Fibroblast of mammary gland (primary cell): ENCODE measurements around the gene NDUFS7.

Source experiments
- DNase-seq: peaks from one replicate; pipeline ENCODE4 v3.0.0-alpha.2; 2010; ENCODE audit warnings: low read depth
- H3K4me3 ChIP-seq: 2 replicates; pipeline ENCODE4 v1.5.1; 2011; ENCODE audit warnings: low read depth, mild to moderate bottlenecking, low read length, moderate library complexity; ENCODE audit not compliant: control insufficient read depth
- CTCF ChIP-seq: conservative IDR thresholded peaks from 2 replicates; pipeline ENCODE4 v1.5.1; 2011; ENCODE audit warnings: low read depth, low read length, inconsistent platforms; ENCODE audit not compliant: control insufficient read depth, insufficient read depth

NDUFS7 gene

DNA sequence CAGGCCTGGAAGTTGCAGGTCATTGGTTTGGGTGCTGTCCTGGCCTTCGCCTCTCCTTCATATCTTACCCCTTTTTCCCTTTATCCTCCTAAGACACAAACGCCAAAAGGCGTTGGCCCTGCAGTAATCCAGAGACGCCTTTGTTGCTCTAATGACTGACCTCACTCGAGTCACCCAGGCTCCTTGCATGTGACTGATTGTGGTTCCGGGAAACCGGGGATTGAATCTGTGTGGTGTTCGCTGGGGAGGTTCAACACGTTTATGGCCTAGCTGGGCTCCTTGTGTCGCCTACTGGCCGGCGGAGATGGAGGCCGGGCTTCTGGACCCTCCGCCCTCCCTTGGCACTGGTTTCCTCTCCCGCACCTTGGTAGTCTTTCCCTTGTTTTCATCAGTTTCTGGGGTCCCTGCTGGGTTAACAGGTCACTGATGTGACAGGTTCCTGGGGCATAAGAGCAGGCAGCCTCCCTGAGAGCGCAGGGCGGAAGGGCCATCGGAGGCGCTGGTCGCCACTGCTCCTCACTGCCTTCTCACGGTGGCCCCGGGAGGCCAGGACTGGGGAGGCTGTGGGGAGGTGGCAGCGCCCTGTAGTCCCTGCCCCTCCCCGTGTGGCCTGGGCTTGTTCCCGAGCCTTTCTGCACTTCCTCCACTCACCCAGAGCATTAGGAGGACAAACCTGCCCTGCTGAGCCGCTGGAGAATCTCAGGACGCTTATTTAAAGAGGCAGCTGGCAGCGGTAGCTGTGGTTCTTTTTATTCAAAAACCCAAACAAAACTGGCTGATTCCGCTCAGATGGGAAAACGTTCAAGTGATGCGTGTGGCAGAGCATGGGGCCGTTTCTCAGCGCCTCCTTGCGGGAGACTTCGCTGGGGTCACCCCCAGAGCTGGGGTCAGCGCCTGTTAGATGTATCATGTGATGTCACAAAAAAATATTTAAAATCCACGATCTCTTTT, 18.1 kb upstream of the NDUFS7 start:
- H3K4me3 ChIP-seq, result no peak overlapping the region
- TF ChIP-seq CTCF, result no peak
- DNase-seq, result no peak

DNA sequence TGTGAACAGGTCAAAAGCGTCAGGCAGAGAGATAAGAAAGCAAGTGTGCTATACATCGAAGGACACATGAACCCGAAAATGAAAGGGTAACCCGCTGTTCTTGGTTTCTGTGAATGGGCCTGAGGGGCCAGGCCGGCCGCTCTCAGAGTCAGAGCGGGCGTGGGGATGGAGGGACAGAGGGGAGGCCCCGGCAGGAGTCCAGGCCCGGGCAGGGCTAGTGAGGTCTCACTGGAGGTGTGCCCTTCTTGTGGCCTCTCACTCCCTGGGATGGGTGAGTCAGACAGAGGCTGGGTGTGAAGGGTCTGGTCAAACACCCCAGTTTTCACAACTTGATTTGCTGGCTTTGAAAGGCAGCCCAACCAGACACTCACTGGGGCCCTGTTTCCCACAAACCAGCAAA, 17.4 kb upstream of the NDUFS7 start:
- TF ChIP-seq CTCF, result no peak
- H3K4me3 ChIP-seq, result no peak overlapping the region
- no peak for DNase-seq

- TF ChIP-seq CTCF, result no peak
- no peak for DNase-seq
- H3K4me3 ChIP-seq, result no peak overlapping the region
These were observed 16.5 kb upstream of the NDUFS7 start for GRCh38 chr19:1366899-1367870.

- TF ChIP-seq CTCF, result no peak
- DNase-seq, result no peak
These were observed 14.4 kb upstream of the NDUFS7 start for GRCh38 chr19:1369214-1369805.

DNA sequence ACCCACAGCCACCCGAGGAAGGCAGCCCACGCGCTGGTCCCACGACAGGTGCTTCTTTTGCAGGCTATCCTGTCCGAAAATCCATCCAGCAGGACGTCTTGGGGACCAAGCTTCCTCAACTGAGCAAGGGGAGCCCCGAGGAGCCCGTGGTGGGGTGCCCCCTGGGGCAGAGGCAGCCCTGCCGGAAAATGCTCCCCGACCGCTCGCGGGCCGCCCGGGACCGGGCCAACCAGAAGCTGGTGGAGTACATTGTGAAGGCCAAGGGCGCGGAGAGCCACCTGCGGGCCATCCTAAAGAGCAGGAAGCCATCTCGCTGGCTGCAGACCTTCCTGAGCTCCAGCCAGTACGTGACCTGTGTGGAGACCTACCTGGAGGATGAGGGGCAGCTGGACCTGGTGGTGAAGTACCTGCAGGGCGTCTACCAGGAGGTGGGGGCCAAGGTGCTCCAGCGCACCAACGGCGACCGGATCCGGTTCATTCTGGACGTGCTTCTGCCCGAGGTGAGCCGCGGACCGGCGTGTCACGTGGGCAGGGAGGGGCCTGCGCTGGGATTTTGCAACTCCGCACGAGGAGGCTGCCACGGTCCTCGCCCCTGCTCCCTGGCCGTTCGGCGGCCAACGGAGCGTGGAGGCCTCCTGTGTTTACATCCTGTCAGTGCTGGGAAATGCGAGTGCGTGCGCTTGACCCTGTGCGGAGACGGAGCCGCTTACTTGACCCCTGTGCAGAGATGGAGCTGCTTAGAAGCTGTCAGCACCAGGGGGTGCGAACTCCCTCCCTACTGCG, 12.9 kb upstream of the NDUFS7 start:
- no peak for TF ChIP-seq CTCF
- H3K4me3 ChIP-seq, result no peak overlapping the region
- no peak for DNase-seq

More at GRCh38 chr19:1369214-1369805, 14.4 kb upstream of the NDUFS7 start:
- no peak overlapping the region for H3K4me3 ChIP-seq
